ENCODE results near the gene PSMG3.

PSMG3 gene, protein sequence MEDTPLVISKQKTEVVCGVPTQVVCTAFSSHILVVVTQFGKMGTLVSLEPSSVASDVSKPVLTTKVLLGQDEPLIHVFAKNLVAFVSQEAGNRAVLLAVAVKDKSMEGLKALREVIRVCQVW

DNA sequence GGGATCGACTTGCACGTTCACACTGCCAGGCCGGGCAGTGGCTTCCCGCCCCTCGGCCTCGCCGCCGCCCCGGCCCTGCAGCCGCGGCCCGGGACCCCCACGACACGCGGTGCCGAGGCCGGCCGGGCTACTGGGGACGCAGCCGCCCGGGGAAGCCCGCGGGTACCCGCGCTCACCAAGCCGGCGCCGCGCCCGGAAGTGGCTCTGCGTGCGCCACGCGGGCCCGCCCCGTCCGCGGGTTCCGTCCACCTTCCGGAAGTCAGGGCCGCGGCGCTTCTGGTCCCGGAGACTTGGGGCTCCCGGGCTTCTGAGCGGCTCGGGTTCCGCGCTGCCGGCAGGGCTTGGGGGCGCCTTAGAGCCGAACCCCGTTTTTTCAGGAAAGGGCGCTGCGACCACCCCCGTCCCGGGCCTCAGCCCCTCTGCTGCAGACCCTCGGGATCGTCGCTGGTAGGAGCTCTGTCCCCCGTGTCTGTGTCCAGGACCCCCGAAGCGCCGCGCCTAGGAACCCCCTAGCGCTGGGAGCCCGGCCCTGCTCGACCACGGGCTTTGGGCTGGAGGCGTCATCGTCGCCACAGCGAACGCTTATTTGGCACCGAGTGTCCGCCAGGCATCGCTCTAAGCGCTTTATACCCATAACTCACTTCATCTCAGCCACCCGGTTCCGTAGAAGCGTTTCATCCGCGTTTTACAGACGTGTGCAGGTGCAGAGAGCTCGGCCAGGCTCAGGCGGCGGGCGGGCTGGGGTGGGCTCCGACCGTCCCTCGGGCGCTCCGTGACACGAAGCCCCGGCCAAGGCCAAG is at the start of gene PSMG3:
Gene PSMG3, minus strand, starts transcription at position 200 of the 800 bp plus-strand sequence. CDS start 693 bp downstream, outside the sequence.
- peak; percentile 83 for DNase-seq (ENCODE audit: low spot score)

DNA sequence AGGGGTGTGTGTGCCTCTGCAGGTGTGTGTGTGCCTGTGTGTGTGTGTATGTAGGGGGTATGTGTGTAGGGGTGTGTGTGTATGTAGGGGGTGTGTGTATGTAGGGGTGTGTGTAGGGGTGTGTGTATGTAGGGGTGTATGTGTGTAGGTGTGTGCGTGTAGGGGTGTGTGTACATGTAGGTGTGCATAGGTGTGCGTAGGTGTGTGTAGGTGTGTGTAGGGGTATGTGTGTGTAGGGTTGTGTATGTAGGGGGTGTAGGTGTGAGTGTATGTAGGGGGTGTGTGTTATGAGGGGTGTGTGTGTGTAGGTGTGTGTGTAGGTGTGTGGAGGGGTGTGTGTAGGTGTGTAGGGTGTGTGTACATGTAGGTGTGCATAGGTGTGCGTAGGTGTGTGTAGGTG is 48.6 kb upstream of the PSMG3 start:
- DNase-seq (ENCODE audit: low spot score), result no peak

DNA sequence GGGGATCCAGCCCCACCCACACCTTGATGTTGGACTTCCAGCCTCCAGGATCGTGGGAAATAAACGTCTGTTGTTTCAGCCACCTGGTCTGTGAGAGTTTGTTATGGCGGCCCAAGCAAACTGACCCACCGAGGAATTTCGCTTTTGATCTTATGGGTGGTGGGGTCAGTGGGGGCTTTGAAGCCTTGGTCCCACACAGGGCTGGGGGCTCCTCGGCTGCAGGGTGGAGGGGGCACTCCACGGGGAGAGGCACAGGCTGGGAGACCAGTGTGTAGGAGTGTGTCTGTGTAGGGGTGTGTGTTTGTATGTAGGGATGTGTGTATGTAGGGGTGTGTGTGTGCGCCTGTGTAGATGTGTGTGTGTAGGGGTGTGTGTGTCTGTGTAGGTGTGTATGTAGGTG is 48.1 kb upstream of the PSMG3 start:
- no peak for DNase-seq (ENCODE audit: low spot score)

- DNase-seq (ENCODE audit: low spot score), result no peak
These were observed 46.9 kb upstream of the PSMG3 start for GRCh38 chr7:1616741-1617140.

DNA sequence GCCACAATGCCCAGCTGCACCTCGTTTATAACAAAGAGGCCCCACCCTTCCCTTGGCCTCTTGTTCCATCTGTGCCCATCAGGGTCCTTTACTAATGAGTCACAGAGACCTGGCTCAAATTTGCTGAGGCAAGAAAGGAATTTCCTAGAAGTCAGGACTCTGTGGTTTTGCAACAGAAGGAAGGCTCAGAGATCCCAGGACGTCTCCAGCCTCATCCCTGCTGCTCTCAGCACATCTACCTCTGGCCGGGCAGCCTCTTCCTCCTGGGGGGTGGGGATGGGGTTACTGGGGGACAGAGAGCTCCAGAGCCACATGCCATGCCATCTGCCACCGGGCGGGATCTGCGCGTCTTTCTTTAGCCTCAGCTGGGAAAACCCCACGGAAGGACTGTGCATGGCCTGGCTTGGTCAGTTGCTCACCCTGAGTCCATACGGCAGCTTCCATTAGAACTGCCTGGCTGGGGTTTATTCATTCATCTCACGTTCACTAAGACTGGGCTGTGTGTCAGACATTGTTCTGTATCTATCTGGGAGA is 41.9 kb upstream of the PSMG3 start:
- peak; percentile 93 for DNase-seq (ENCODE audit: low spot score)

GRCh38 chr7:1610678-1611302 is 41.0 kb upstream of the PSMG3 start:
- no peak for DNase-seq (ENCODE audit: low spot score)

DNA sequence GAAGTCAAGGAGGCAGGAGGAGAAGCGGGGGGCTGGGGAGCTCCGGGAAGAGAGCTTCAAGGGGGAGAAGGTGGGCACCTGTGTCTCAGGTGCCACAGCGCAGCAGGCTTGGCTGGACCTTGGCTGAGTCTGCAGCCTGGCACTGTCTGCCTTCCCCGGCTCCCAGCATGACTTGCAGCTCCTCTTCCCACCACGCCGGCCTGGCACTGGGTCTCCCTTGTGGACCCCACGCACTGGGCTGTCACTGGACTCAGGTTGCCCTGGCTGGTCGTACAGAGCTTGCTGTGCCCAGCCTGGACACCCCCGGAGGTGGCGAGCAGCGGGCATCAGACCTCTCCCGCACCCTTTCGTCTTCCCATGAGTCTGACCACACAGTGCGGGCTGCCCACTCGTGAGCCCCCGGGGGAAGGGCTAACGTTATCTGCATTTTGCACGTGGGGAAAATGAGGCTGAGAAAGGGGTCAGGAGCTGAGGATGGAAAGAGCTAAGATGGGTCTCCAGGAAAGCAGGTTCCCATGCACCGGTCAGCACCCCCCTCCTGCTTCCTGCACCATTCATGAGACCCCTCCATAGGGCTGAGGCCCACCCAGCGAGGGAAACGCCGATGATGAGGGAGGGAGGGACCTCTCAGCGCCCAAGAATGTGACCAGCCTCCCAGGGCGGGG is 40.3 kb upstream of the PSMG3 start:
- DNase-seq (ENCODE audit: low spot score), result no peak

- DNase-seq (ENCODE audit: low spot score), result no peak
These were observed 39.2 kb upstream of the PSMG3 start for GRCh38 chr7:1609023-1609422.

DNA sequence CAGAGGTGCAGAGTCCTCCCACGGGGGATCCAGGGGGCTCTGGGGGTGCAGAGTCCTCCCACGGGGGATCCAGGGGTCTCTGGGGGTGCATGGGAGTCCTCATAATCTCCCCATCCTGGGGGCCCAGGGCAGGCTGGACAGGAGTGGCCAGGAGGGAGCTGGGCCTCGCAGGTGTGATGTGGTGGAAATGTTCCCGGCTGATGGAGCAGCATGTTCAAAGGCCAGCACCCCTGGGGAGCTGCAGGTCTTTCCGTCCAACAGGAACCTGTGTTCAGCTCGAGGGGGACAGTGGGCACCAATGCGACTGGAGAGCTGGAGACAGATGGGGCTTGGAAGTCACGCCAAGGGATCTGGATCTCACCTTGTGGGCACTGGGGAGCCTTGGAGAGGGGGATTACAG is 38.5 kb upstream of the PSMG3 start:
- DNase-seq (ENCODE audit: low spot score), result no peak

GRCh38 chr7:1607696-1608095 is 37.9 kb upstream of the PSMG3 start:
- DNase-seq (ENCODE audit: low spot score), result no peak

GRCh38 chr7:1607001-1607400 is 37.2 kb upstream of the PSMG3 start:
- DNase-seq (ENCODE audit: low spot score), result no peak

DNA sequence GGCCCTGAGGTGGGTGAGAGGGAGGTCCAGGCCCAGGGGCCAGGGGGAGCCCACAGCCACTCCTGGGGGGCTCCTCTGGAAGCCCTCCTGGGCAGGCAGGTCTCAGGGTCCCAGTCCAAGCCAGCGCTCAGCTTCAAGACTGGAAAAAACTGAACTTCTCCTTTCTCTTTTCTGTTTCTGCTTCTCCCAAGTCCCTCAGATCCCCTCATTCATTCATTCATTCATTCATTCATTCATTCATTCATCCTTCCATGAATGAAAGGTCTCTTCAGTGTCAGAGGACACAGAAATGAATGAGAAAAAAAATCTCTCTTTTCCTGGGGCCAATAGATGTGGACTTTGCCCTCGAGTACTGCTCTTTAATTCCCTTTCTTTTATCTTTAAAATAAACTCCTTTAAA is 34.6 kb upstream of the PSMG3 start:
- DNase-seq (ENCODE audit: low spot score), result no peak

- no peak for DNase-seq (ENCODE audit: low spot score)
These were observed 33.8 kb upstream of the PSMG3 start for GRCh38 chr7:1603346-1604225.

DNA sequence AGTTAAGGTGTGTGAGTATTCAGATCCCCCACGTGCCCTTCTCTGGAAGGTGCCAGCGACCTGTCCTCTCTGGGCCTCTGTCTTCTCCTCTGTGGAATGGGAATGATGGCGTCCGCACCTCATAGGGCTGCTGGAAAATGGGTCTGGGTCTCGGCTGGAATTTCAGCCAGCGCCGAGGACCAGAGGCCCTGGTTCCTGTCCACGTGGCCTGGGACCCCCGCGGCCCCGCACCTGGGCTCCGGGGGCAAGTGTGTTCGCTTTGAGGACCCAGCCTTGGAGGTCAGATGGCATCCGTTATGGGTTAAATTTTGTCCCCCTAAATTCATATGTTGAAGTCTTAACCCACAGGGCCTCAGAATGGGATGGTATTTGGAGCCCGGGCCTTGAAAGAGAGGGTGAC is 32.6 kb upstream of the PSMG3 start:
- DNase-seq (ENCODE audit: low spot score), result no peak

- DNase-seq (ENCODE audit: low spot score), result no peak
These were observed 32.1 kb upstream of the PSMG3 start for GRCh38 chr7:1601956-1602355.

- no peak for DNase-seq (ENCODE audit: low spot score)
These were observed 30.0 kb upstream of the PSMG3 start for GRCh38 chr7:1599640-1600395.

- no peak for DNase-seq (ENCODE audit: low spot score)
These were observed 29.3 kb upstream of the PSMG3 start for GRCh38 chr7:1598961-1599639.

DNA sequence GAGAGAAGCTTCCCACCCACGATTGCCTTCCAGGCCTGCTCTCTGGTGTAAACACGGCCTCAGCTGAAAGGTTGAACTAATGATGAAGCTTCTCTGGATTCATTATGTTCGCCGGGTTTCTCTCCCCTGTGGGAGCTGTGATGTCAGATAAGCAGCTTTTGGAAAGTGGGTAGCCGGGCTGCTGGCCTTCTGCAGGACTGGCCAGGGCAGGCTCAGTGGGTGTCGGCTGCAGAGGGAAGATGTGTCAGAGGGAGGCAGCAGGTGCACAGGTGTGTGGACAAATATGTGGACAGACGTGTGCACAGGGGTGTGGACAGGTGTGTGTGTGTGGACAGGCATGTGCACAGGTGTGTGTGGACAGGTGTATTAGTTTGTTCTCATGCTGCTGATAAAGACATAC is 28.5 kb upstream of the PSMG3 start:
- no peak for DNase-seq (ENCODE audit: low spot score)

GRCh38 chr7:1597791-1598190 is 28.0 kb upstream of the PSMG3 start:
- no peak for DNase-seq (ENCODE audit: low spot score)

DNA sequence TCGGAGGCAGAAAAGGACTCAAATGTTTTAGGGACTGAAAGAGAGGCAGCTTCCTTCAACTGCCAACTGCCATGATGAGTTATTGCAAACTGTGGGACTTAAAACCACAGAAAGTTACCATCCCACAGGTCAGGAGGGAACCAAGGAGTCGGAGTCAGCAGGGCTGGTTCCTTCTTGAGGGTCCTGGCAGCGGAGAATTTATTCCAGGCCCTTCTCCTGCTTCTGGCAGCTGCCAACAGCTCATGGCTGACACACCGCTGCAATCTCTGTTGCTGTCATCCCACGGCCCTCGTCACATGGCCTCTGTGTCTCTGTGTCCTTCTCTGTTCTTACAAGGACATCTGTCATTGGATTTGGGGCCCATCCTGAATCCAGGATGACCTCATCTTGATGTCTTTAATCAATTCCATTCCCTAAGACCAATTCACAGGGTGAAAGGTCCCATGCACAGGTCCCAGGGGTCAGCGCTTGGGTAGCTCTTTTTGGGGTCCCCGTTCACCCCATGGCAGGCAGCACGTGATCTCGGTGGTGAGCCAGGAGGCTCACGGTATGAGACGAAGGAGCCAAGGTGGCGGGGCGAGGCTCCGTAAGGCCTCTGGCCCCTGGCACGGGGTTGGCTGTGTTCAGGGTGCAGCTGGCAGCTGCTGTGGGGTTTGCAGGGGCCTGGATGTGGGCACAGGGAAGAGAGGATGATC is 27.4 kb upstream of the PSMG3 start:
- no peak for DNase-seq (ENCODE audit: low spot score)
